HG02763 (cell line): ENCODE results near the gene CDX2.
A peak's percentile ranks its signal among the peaks of the same experiment; 100 is the strongest.
"Not testable (repeated sequence)": the region's sequence is repeated elsewhere in the genome, so short reads cannot be mapped to it uniquely, and the experiment has no call there.

Experiments
- ATAC-seq: cut with Tn5 transposase; IDR thresholded peaks from one replicate; pipeline ENCODE4 v1.9.1; 2021; ENCODE audit warnings: mild to moderate bottlenecking, moderate library complexity; ENCODE audit not compliant: unreplicated experiment

Gene CDX2, protein sequence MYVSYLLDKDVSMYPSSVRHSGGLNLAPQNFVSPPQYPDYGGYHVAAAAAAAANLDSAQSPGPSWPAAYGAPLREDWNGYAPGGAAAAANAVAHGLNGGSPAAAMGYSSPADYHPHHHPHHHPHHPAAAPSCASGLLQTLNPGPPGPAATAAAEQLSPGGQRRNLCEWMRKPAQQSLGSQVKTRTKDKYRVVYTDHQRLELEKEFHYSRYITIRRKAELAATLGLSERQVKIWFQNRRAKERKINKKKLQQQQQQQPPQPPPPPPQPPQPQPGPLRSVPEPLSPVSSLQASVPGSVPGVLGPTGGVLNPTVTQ

DNA sequence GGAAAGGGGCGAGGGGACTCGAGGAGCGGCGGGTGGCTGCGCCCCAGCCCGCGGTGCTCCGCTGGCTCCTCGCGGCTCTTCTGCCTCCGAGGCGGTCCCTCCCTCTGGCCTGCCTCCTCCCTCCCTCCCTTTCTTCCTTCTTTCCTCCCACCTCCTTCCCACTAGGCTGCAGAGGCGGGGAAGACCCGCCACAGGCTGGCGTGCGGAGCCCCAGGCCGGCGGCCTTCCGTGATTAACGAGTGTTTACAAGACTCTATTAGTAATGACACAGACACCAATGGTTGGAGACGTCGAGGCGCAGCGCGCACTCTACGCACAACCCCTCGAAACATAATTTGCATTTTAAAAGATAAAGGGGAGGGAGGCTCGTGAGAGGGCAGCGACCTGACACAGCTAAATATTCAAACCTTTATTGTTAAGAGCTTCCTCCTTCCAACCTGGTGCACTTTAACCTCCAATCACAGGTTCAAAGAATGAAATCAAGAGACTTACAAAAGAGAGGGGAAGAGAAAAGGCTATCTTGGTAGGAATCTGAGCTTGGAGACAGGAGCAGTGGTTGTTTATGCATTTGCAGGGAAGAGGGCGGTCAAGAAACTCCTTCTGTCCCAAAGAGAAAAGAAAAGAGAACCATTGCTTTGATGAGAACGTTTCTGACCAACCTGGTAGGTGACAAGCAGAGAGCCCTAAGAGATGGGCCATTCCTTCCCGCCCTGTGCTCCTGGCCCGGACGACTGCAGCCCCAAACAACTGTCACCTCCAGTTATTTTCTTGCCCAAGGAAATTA lies at the start of gene CDX2:
TSS of gene CDX2 (minus strand) at position 234 of the 784 bp plus-strand sequence. CDS start 309 bp downstream, outside the sequence.
- no peak for ATAC-seq

DNA sequence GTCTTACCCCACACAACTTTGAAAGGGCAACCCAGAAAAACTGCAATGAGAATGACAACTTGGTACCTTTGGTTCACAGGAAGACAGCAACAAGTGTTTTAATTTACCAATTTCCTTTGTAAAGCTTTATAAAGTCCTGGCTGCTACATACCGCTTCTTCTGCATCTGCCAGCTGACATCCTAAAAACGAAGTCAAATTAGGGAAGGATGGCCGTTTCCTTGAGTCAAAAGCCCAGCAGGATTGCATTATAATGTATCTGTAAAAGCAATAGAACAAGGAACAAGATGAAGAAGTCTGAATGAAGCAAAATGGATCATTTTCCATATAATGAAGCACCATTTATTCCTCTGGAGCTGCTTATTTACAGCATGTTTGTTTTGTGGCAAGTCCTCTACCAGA lies 45.2 kb upstream of the CDX2 start:
- no peak for ATAC-seq

DNA sequence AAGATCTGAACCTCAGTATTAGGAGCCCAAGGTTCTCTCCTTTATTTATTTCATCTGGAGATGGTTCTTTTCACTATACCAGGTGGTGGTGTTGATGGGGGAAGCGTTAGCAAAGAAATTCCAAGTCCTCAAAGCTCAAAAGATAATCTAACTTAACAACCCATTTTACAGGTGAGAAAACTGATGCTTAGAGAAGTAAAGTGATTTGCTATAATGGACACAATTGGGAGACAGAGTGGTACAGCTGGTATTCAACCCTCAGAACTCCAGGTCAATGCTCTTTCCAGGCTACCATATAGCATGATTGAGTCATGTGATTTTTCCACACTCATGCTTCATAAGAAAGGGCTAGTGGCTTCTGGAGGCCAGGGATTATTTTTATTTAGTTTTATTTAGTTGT lies 44.4 kb upstream of the CDX2 start:
- no peak for ATAC-seq

DNA sequence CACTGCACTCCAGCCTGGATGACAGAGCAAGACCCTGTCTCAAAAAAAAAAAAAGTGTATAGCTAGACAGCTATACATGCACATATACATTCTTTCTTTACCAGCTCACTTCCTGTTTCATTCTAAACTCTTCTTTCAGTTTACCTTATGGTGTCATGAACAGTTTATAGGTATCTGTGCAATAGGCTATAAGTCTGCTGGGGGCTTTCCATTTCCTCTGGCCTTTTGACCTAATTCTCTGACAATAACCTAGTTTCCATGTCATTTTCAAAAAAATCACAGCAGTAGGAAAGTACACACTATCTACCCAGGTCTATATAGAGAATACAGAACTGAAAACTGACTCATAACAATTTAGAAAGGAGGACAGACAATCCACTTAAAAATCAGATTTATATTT lies 43.8 kb upstream of the CDX2 start:
- ATAC-seq, result peak; percentile 69

DNA sequence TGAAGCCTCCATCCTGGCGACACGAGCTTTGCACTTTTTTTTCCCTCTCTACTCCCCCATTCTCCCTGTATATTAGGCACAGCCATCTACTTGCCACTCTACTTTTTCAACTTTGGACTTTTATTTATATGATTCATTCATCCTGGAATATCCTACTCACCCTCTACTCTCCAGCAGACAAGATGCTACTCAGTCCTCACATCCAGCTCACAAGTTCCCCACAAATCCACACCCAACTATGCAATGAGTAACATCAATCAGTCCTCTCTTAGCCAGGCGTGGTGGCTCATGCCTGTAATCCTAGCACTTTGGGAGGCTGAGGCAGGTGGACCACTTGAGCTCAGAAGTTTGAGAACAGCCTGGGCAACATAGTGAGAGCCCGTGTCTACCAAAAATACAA lies 43.3 kb upstream of the CDX2 start:
- no peak for ATAC-seq

DNA sequence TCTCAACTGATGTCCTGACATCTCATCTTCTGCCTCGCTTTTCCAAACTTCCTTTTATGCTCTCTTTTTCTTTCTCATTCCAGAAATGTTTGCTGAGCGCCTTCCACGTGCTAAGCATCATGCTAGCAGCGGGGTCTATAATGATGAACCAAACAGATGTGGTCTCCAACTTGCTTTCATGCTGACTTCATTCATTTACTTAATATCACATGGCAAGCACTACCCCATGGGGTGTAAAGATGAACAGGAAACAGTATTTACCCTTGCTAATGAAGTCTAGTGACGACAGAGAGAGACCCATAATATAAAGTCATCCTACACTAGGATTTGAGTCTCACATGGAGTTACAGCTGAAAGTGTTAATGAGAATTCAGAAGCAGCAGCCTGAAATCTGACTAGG lies 40.9 kb upstream of the CDX2 start:
- ATAC-seq, result no peak

DNA sequence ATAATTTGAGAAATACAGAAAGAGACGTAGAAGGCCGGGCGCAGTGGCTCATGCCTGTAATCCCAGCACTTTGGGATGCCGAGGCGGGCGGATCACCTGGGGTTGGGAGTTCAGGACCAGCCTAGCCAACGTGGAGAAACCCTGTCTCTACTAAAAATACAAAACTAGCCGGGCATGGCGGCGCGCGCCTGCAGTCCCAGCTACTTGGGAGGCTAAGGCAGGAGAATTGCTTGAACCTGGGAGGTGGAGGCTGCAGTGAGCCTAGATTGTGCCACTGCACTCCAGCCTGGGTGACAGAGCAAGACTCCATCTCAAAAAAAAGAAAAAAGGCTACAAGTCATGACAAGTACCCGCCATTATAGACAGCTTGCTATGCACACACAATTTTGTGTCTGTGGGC lies 35.9 kb upstream of the CDX2 start:
- ATAC-seq, result not testable (repeated sequence)

DNA sequence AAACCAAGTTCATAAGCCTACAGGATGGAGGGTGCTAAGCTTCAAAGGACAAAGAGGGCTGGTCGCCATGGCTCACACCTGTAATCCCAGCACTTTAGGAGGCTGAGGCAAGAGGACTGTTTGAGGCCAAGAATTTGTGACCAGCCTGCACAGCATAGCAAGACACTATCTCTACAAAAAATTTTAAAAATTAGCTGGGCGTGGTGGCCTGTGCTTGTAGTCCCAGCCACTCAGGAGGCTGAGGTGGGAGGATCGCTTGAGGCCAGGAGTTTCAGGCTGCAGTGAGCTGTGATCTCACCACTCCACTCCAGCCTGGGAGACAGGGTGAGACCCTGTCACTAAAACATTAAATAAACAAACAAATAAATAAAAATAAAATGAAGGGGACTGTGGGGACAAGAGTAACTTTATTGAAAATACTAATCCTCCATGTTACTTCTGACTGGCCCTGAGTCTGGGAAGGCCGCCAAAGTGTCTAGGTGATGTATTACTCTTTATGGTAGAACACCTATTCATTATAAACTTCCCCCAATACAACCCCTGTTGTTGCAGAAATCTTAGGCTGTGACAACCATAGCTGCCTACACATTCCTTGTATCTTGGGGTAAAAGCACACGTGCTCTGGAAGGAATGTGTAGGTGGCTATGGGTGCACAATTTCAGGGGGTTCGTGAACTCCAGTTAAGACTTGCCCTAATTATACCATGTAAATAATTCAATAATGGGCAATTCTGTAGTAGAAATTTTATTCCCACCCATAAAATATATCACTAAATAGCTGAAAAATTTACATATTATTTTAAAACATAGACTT lies 34.0 kb upstream of the CDX2 start:
- no peak for ATAC-seq

DNA sequence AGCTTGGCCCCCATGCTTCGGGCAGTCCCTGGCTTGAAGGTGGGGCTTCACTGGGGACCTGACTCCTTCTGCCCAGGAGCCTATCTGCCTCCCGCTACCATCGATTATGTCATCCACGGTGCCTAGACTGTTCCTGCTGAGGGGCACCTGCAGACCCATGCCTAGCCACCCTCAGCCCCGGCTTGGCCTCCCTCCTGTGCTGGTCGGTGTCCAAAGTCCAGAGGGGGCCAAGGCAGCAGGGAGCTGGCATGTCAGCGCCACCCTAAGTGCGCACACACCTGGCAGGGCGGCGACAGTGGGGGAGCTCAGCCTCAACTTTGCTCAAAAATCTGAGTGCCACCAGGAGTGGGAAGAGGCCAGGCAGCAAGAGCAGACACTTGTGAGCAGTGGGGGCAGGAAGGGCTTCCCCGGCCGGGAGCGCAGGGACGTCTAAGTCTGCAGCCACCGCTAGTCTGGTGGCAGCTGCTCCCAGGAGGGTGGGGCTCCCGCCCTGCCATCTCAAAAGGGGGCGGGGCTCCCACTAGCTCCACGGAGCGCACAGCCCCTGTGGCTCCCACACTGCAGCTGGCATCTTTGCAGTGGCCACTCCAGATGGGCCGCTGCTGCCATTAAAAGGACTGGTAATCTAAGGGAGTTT lies 32.8 kb upstream of the CDX2 start:
- no peak for ATAC-seq

DNA sequence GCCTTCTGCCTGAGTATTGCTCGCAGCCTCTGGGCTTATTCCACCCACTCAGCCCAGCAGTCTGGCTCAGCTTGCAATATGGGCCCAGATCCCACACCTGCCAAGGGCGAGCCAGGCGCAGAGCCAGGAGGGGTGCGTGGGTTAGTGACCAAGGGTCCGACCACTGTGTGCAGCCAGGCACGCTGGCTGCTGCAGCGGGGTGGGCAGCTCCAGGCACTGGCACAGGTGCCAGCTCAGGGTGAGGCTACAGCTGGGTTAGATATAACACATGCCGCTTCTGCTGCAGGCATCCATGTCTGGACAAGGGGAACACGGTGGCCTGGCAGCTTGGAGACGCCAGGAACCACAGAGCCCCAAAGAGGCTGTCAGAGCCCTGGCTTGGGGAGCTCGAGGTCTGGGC lies 31.9 kb upstream of the CDX2 start:
- no peak for ATAC-seq

DNA sequence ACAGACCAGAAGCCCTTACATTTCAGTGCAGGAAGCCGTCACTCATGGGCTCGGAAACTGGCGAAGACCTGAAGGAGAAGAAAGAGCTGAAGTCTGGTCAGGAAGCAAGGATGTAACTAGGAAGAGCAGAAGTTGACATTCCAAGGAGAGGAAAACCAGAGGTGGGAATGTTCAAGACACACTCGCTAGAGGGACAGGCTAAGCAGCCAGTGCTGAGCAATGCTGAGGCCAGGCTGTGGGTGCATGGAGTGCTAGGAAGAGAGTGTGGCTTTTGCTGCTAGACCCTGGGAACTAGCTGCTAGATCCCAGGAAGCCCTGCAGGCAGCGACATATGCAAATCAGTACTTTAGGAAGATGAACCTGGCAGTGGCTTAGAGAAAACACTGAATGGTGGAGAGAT lies 31.5 kb upstream of the CDX2 start:
- ATAC-seq, result no peak

DNA sequence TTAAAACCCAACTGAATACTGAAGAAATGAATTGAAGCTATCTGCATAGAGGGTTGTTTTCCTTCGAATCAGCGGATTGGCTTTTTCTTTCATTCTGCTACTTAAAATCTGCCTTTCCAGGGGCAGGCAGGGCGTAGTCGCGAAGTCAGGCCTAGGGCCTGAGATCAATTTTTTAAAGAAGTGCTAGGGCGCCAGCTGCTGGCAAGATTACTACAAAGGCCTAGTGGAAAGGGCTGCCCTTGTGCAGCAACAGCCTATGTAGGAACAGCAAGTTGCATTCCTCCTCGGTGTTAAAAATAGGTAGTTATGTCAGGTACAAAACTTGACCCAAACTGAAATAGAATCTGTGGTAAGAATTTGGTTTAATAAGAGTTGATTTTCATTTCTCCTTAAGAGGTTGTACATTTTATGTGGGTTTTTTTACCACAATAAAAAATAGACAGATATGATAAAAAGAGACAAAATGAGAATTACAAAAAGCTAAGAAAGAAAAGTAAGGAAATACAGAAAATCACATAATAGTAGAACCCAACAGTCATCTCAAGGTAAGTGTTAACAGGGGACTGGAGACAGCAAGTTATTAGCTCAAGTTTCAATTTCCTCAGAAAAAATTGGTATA lies 28.9 kb upstream of the CDX2 start:
- no peak for ATAC-seq

DNA sequence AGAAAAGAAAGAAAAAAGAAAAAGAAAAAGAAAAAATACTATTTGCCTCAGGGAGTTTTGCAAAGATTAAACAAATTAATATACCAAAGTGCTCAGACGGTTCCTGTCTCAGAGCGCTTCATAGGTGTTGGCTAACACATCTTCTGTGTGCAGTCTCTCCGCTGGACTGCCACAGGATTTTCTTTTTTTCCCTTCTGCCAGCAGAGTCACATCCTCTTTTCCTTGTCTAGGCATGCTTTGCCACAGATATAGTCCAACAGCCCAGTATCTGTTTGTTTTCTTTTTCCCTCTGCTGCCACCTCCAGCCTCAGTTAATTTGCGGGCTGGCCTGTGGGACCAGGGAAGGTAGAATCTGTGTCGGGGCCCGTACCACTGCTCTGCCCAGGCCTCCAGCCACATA lies 22.8 kb upstream of the CDX2 start:
- no peak for ATAC-seq

DNA sequence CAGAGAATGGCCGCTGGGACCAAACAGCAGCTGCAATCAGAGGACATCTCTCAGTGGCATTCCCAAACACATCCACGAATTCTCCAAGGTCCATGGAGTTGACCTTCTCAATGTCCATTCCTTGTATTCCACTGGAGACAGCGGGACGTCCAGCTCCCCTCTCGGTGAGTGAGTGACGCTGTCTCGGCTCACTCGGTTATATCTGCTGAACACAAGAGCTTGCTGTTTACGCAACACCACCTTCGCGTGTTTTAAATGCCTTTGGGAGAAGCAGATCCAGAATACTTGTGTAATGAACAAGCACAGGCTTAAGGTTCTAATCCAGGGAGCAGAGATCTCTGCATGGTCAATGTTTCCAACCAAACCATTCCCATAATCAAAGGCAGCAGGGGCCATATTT lies 19.4 kb upstream of the CDX2 start, which contains the start of gene URAD:
TSS of gene URAD (minus strand) at position 174 of the 400 bp plus-strand sequence. CDS start at position 118, 56 bp downstream.
- ATAC-seq, result no peak

DNA sequence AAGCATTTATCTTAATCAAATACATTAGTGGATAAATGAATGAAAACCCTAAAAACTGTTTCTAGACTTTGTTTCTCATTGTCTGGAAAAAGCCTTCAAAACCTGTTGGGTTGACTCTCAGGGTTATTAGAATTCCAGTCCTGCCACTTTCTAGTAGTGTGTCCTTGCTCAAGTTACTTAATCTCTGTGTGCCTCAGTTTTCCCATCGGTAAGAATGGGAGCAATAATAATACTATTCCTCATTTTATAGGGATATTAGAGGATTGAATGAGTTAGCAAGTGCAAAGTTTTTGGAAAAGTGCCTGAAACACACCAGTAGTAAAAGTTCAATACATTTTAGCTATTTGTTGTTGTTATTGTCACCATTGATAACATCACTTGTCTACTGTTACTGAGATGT lies 16.5 kb upstream of the CDX2 start:
- no peak for ATAC-seq

DNA sequence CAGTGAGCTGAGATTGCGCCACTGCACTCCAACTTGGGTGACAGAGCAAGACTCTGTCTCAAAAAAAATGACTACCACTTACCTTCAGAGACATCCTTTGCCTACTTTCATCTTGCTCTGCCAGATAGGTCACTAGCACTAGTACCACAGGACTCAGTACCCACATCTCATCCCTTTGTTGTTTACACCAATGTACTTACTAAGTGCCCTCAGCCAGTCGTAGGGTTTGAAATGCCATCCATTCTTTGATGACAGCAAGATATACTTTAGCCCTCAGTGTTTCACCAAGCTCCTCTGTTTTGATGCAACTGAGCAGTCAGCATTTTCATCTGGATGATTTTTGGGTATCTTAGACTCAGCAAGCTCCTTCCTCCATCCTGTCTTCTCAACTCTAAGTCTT lies 13.2 kb upstream of the CDX2 start:
- no peak for ATAC-seq

DNA sequence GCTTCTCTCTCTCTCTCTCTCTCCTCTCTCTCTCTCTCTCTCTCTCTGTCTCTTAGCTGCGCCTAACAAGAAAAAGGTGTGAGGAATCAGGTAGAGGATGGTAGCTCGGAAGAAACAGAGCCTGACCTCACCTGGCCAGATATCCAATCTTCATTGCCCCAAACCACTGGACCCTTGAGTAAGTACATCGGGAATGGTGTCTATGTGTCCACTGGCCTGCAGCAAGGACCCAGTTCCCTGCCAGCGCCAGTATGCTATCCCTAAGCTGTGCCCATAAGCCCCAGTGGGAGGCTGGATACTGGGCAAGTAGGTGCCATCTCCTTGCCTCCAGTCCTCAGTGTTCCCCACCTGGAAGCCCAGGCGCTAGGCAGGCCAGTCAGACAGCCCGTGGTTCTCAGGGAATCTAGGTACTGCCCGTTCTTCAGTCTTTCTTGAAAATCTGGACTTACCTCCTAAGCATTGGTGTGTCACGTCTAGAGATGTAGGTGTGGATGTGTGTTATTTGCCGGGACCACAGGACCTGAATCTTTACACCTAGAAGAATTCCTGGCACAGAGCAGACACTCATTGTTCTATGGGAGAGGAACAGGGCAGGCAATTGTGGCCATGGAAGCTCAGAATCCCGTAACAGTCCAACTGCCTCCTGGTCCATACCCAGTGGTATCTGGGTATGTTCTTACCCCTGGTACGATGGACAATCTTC lies 12.0 kb upstream of the CDX2 start:
- no peak for ATAC-seq

DNA sequence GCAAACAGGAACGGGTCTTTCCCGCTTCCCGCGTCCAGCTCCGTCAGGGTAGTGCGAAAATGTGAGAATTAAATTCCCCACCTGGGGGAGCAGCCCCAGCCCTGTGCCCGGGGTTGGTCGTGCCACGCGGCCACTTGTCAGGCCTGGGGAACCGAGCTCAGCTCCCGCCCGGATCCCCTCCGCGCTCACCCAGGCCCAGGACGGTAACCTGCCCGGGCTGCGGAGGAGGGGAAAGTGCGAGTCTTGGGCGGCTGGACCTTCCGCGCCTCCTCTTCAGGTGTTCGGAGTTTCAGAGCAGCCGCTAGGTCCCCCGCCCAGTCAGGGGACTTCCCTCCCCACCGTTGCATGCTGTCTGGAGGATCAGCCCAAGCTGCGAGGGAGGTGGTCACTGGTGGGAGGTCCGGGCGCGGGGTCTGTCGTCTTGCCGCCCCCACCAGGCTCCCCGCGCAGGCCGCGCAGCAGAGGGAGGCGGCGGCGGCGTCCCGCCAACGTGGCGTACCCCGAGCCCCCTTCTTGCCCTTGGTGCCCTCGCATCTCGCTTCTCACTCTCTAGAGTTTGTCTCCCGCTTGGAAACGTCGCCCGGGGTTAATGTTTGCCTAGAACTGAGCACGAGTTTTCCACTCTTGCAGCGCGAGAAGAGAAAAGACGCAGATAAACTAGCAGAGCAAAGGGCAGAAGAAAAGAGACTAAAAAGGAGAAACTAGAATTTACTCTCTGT lies 11.3 kb upstream of the CDX2 start:
- ATAC-seq, result no peak

DNA sequence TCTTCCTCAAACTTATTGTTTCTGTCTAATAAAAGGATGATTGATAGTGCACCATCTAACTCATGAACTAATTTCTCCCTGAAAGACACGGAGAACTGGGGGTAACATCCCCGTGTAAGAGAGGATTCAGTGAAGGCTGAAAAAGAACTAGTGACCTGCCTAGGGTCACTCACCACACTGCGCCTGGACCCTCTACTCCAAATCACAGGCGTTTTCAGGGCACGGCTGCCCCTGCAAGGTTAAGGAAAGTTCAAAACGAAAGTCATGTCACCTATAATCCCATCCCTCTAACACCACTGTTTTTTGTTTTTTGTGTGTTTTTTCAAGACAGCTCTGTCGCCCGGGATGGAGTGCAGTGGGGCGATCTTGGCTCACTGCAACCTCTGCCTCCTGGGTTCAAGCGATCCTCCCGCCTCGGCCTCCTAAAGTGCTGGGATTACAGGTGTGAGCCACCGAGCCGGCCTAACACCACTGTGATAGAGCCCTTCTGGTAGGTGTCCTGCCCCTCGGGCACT lies 10.7 kb upstream of the CDX2 start:
- ATAC-seq, result no peak
